ENCODE data around the gene CMTM8.

Gene CMTM8

GRCh38 chr3:32243519-32243918, 5.0 kb downstream of the CMTM8 start:
- no peak overlapping the region for H3K27ac Mint-ChIP-seq
- H3K9me3 Mint-ChIP-seq: no peaks in the 10 kb centered on the region
- peaks cover 11 to 14% of the 10 kb centered on the region in 2 donors for H3K27me3 Mint-ChIP-seq
- H3K4me3 Mint-ChIP-seq: no peak overlapping the region
- ATAC-seq (replicated peaks) (no peak), DNase-seq (no peak)
- H3K36me3 Mint-ChIP-seq: peaks cover 0 to 3% of the 10 kb centered on the region in 2 donors
- H3K4me1 Mint-ChIP-seq: peaks cover 9 to 25% of the 10 kb centered on the region in 2 donors

- no peak for ATAC-seq (replicated peaks)
- H3K4me1 Mint-ChIP-seq: peaks cover 3 to 12% of the 10 kb centered on the region in 2 donors
- no peaks in the 10 kb centered on the region for H3K9me3 Mint-ChIP-seq
- H3K27me3 Mint-ChIP-seq: peaks cover 5 to 6% of the 10 kb centered on the region in 2 donors
- H3K27ac Mint-ChIP-seq: no peak overlapping the region
- DNase-seq: no peak
- H3K36me3 Mint-ChIP-seq: no peaks in the 10 kb centered on the region
- H3K4me3 Mint-ChIP-seq: no peak overlapping the region
These were observed 6.7 kb downstream of the CMTM8 start for GRCh38 chr3:32245200-32245599.

GRCh38 chr3:32246079-32246675, 7.7 kb downstream of the CMTM8 start:
- peaks cover 3 to 12% of the 10 kb centered on the region in 2 donors for H3K4me1 Mint-ChIP-seq
- no peak overlapping the region for H3K4me3 Mint-ChIP-seq
- no peaks in the 10 kb centered on the region for H3K36me3 Mint-ChIP-seq
- DNase-seq (no peak), ATAC-seq (replicated peaks) (no peak)
- H3K27ac Mint-ChIP-seq: no peak overlapping the region
- H3K27me3 Mint-ChIP-seq: peaks cover 5 to 6% of the 10 kb centered on the region in 2 donors
- H3K9me3 Mint-ChIP-seq: no peaks in the 10 kb centered on the region

- Mint-ChIP-seq H3K4me3 (no peak overlapping the region), H3K4me1 (peaks cover 3 to 12% of the 10 kb centered on the region in 2 donors), H3K9me3 (no peaks in the 10 kb centered on the region), H3K27ac (no peak overlapping the region), H3K27me3 (no peaks in the 10 kb centered on the region), H3K36me3 (peaks cover 0 to 4% of the 10 kb centered on the region in 2 donors)
- ATAC-seq (replicated peaks) (no peak), DNase-seq (no peak)
These were observed 10.8 kb downstream of the CMTM8 start for GRCh38 chr3:32249184-32249782.

GRCh38 chr3:32254268-32254667, 15.8 kb downstream of the CMTM8 start:
- ATAC-seq (replicated peaks) (no peak), DNase-seq (no peak)
- Mint-ChIP-seq H3K4me1 (no peaks in the 10 kb centered on the region), H3K9me3 (peaks cover 4 to 5% of the 10 kb centered on the region in 2 donors), H3K36me3 (peaks cover 4 to 9% of the 10 kb centered on the region in 2 donors), H3K4me3 (no peak overlapping the region), H3K27me3 (no peaks in the 10 kb centered on the region), H3K27ac (no peak overlapping the region)

- H3K27me3 Mint-ChIP-seq: no peaks in the 10 kb centered on the region
- DNase-seq (no peak), ATAC-seq (replicated peaks) (no peak)
- peaks cover 4 to 9% of the 10 kb centered on the region in 2 donors for H3K36me3 Mint-ChIP-seq
- H3K4me3 Mint-ChIP-seq: no peak overlapping the region
- no peaks in the 10 kb centered on the region for H3K4me1 Mint-ChIP-seq
- H3K9me3 Mint-ChIP-seq: peaks cover 4 to 5% of the 10 kb centered on the region in 2 donors
- no peak overlapping the region for H3K27ac Mint-ChIP-seq
These were observed 16.9 kb downstream of the CMTM8 start for GRCh38 chr3:32255345-32255744.

GRCh38 chr3:32256206-32256605, 17.7 kb downstream of the CMTM8 start:
- Mint-ChIP-seq H3K36me3 (peaks cover 4 to 9% of the 10 kb centered on the region in 2 donors), H3K27me3 (no peaks in the 10 kb centered on the region), H3K27ac (no peak overlapping the region), H3K4me1 (no peaks in the 10 kb centered on the region), H3K4me3 (no peak overlapping the region), H3K9me3 (peaks cover 4 to 5% of the 10 kb centered on the region in 2 donors)
- no peak for DNase-seq
- ATAC-seq (replicated peaks): no peak

GRCh38 chr3:32257042-32257441, 18.6 kb downstream of the CMTM8 start:
- Mint-ChIP-seq H3K27ac (no peak overlapping the region), H3K27me3 (no peaks in the 10 kb centered on the region), H3K4me3 (no peak overlapping the region), H3K36me3 (peaks cover 4 to 9% of the 10 kb centered on the region in 2 donors), H3K4me1 (peaks cover 0 to 4% of the 10 kb centered on the region in 2 donors), H3K9me3 (peaks cover 4 to 5% of the 10 kb centered on the region in 2 donors)
- DNase-seq (no peak), ATAC-seq (replicated peaks) (no peak)

- no peaks in the 10 kb centered on the region for H3K27me3 Mint-ChIP-seq
- peaks cover 0 to 4% of the 10 kb centered on the region in 2 donors for H3K4me1 Mint-ChIP-seq
- peaks cover 4 to 9% of the 10 kb centered on the region in 2 donors for H3K36me3 Mint-ChIP-seq
- DNase-seq (no peak), ATAC-seq (replicated peaks) (no peak)
- no peak overlapping the region for H3K27ac Mint-ChIP-seq
- H3K4me3 Mint-ChIP-seq: no peak overlapping the region
- peaks cover 4 to 5% of the 10 kb centered on the region in 2 donors for H3K9me3 Mint-ChIP-seq
These were observed 19.4 kb downstream of the CMTM8 start for GRCh38 chr3:32257641-32258438.

GRCh38 chr3:32258869-32259268, 20.4 kb downstream of the CMTM8 start:
- Mint-ChIP-seq H3K27me3 (no peaks in the 10 kb centered on the region), H3K36me3 (peaks cover 4 to 5% of the 10 kb centered on the region in 2 donors), H3K27ac (no peak overlapping the region), H3K4me3 (no peak overlapping the region), H3K9me3 (peaks cover 4 to 5% of the 10 kb centered on the region in 2 donors), H3K4me1 (peaks cover 2 to 4% of the 10 kb centered on the region in 2 donors)
- DNase-seq: no peak
- no peak for ATAC-seq (replicated peaks)

GRCh38 chr3:32261545-32261944, 23.1 kb downstream of the CMTM8 start:
- Mint-ChIP-seq H3K4me1 (peaks cover 3 to 4% of the 10 kb centered on the region in 2 donors), H3K9me3 (no peaks in the 10 kb centered on the region), H3K4me3 (no peak overlapping the region), H3K27ac (no peak overlapping the region), H3K36me3 (no peaks in the 10 kb centered on the region), H3K27me3 (no peaks in the 10 kb centered on the region)
- ATAC-seq (replicated peaks): peak; percentile 68 to 73
- DNase-seq: no peak

- no peak for DNase-seq
- H3K27ac Mint-ChIP-seq: no peak overlapping the region
- no peak overlapping the region for H3K4me3 Mint-ChIP-seq
- H3K27me3 Mint-ChIP-seq: no peaks in the 10 kb centered on the region
- ATAC-seq (replicated peaks): no peak
- no peaks in the 10 kb centered on the region for H3K9me3 Mint-ChIP-seq
- no peaks in the 10 kb centered on the region for H3K36me3 Mint-ChIP-seq
- H3K4me1 Mint-ChIP-seq: peaks cover 3 to 4% of the 10 kb centered on the region in 2 donors
These were observed 23.7 kb downstream of the CMTM8 start for GRCh38 chr3:32262201-32262600.

- ATAC-seq (replicated peaks) (no peak), DNase-seq (no peak)
- Mint-ChIP-seq H3K9me3 (no peaks in the 10 kb centered on the region), H3K4me1 (peaks cover 4 to 11% of the 10 kb centered on the region in 2 donors), H3K36me3 (no peaks in the 10 kb centered on the region), H3K27me3 (no peaks in the 10 kb centered on the region), H3K4me3 (no peak overlapping the region), H3K27ac (no peak overlapping the region)
These were observed 35.8 kb downstream of the CMTM8 start for GRCh38 chr3:32274306-32274705.

- DNase-seq (no peak), ATAC-seq (replicated peaks) (no peak)
- no peaks in the 10 kb centered on the region for H3K36me3 Mint-ChIP-seq
- H3K27ac Mint-ChIP-seq: no peak overlapping the region
- H3K4me3 Mint-ChIP-seq: no peak overlapping the region
- H3K9me3 Mint-ChIP-seq: no peaks in the 10 kb centered on the region
- H3K4me1 Mint-ChIP-seq: peaks cover 4 to 11% of the 10 kb centered on the region in 2 donors
- no peaks in the 10 kb centered on the region for H3K27me3 Mint-ChIP-seq
These were observed 37.0 kb downstream of the CMTM8 start for GRCh38 chr3:32275506-32275905.
